Smooth muscle cell (in vitro differentiated cells): ENCODE results near the gene CUL7. TPM values are rescaled to one million over a fixed set of nuclear protein-coding genes. Genes with fewer than 3 reads are reported as not detected.

Experiments
- DNase-seq: peaks from one replicate; lab custom pipeline; 2025; ENCODE audit not compliant: unreplicated experiment; lab: John Stamatoyannopoulos, UW
- H2AFZ ChIP-seq: fragments of 200-600 bp; sonication (generic); 2 replicates; pipeline ENCODE4 v1.6.0; 2016; ENCODE audit warnings: antibody characterized with exemption, low read depth, mild to moderate bottlenecking
- H3F3A ChIP-seq: fragments of 200-600 bp; sonication (generic); 2 replicates; pipeline ENCODE4 v1.6.0; 2017; ENCODE audit warnings: antibody characterized with exemption, low read depth
- H3K27ac ChIP-seq: fragments of 200-600 bp; sonication (generic); 2 replicates; pipeline ENCODE4 v1.5.1; 2016; ENCODE audit warnings: low read depth, mild to moderate bottlenecking
- H3K27me3 ChIP-seq: fragments of 200-600 bp; sonication (generic); 2 replicates; pipeline ENCODE4 v1.6.1; 2016; ENCODE audit warnings: low read depth, mild to moderate bottlenecking
- H3K36me3 ChIP-seq: fragments of 200-600 bp; sonication (generic); 2 replicates; pipeline ENCODE4 v1.5.1; 2016; ENCODE audit warnings: low read depth
- H3K4me1 ChIP-seq: fragments of 200-600 bp; sonication (generic); 2 replicates; pipeline ENCODE4 v1.5.1; 2016; ENCODE audit warnings: low read depth
- H3K4me2 ChIP-seq: fragments of 200-600 bp; sonication (generic); 2 replicates; pipeline ENCODE4 v1.6.0; 2016; ENCODE audit warnings: mild to moderate bottlenecking
- H3K4me3 ChIP-seq: fragments of 200-600 bp; sonication (generic); 2 replicates; pipeline ENCODE4 v1.5.1; 2016; ENCODE audit warnings: mild to moderate bottlenecking
- H3K79me2 ChIP-seq: fragments of 200-600 bp; sonication (generic); 2 replicates; pipeline ENCODE4 v1.6.0; 2016; ENCODE audit warnings: low read depth, mild to moderate bottlenecking
- H3K9ac ChIP-seq: fragments of 200-600 bp; sonication (generic); 2 replicates; pipeline ENCODE4 v1.6.0; 2016; ENCODE audit warnings: low read depth
- H3K9me3 ChIP-seq: fragments of 200-600 bp; sonication (generic); replicated peaks from 2 replicates; pipeline ENCODE4 v1.5.1; 2016; ENCODE audit warnings: low read depth
- H4K20me1 ChIP-seq: fragments of 200-600 bp; sonication (generic); 2 replicates; pipeline ENCODE4 v1.6.0; 2016; ENCODE audit warnings: low read depth
- WGBS: methylation state at CpG from one replicate; pipeline ENCODE4 v1.1.7; 2016; ENCODE audit warnings: low lambda C conversion rate; 5-methylcytosine and 5-hydroxymethylcytosine counted together
- polyA plus RNA-seq: library from polyadenylated mRNA; unstranded; fragments of >200 nt; fragmentation: Nextera tagmentation; extraction: Ambion mirVana; gene quantifications from 2 replicates; pipeline ENCODE4 v1.2.1, GENCODE V29; 2016
- total RNA-seq: library from RNA; depleted of rRNA; stranded (reverse); fragments of >200 nt; gene quantifications from 2 replicates; pipeline ENCODE4 v1.2.3, GENCODE V29; 2014
- TF ChIP-seq, protein P1 (sequence below): fragments of 200-600 bp; sonication (generic); IDR thresholded peaks from 2 replicates; pipeline ENCODE4 v1.5.1; 2017; ENCODE audit warnings: borderline replicate concordance, mild to moderate bottlenecking, antibody characterized with exemption; ENCODE audit not compliant: insufficient read depth, poor library complexity, severe bottlenecking

CUL7 gene
- total and polyA plus RNA-seq, 2 experiments from 2014 or later: 36.9 to 49.6 TPM

DNA sequence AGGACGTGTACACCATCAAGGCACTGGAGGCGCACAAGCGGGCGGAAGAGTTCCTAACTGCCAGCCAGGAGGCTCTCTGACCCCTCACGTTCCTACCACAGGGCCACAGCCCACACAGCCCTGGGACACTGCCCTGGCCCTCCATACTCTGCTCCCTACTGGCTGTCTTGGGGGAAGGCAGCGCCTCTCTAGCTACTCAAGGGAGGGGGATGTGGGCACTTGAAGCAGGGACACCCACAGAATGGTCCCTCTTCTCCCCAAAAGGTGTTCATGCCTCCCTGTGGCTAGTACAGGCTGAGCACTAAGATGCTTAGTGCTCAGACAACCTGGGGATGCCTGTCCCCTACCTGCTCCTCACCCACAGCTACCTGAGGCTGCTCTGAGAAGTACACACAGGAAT is 42.4 kb downstream of the CUL7 start:
- Histone ChIP-seq H3K27ac (no peak overlapping the region), H4K20me1 (peaks cover 10% of the 10 kb centered on the region), H3K4me3 (no peak overlapping the region), H3K4me1 (peaks cover 6% of the 10 kb centered on the region), H3K9ac (no peak overlapping the region), H3K36me3 (no peaks in the 10 kb centered on the region), H3K79me2 (peaks cover 36% of the 10 kb centered on the region), H3K4me2 (no peak overlapping the region), H3K27me3 (no peaks in the 10 kb centered on the region), H3K9me3 (no peaks in the 10 kb centered on the region), H3F3A (no peaks in the 10 kb centered on the region), H2AFZ (no peak overlapping the region)
- DNase-seq: no peak
- WGBS: 96% methylated on average over 6 of the region's 6 CpGs
- TF ChIP-seq, protein P1, sequence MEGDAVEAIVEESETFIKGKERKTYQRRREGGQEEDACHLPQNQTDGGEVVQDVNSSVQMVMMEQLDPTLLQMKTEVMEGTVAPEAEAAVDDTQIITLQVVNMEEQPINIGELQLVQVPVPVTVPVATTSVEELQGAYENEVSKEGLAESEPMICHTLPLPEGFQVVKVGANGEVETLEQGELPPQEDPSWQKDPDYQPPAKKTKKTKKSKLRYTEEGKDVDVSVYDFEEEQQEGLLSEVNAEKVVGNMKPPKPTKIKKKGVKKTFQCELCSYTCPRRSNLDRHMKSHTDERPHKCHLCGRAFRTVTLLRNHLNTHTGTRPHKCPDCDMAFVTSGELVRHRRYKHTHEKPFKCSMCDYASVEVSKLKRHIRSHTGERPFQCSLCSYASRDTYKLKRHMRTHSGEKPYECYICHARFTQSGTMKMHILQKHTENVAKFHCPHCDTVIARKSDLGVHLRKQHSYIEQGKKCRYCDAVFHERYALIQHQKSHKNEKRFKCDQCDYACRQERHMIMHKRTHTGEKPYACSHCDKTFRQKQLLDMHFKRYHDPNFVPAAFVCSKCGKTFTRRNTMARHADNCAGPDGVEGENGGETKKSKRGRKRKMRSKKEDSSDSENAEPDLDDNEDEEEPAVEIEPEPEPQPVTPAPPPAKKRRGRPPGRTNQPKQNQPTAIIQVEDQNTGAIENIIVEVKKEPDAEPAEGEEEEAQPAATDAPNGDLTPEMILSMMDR: no peak

DNA sequence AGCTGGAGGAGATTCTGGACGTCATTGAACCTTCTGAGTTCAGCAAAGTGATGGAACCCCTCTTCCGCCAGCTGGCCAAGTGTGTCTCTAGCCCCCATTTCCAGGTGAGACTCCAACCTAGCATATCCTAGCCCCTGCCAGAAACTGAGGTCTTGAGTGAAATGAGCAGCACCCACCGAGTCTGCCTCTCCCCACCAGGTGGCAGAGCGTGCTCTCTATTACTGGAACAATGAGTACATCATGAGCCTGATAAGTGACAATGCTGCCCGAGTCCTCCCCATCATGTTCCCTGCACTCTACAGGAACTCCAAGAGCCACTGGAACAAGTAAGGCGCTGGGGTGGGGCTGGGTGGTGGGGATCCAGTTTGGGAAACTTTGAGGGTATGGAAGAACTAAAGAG is 44.5 kb downstream of the CUL7 start:
- peaks cover 19% of the 10 kb centered on the region for H3K79me2 ChIP-seq
- no peaks in the 10 kb centered on the region for H3K36me3 ChIP-seq
- no peak overlapping the region for H3K27ac ChIP-seq
- no peaks in the 10 kb centered on the region for H4K20me1 ChIP-seq
- H3K4me2 ChIP-seq: no peak overlapping the region
- H3K9me3 ChIP-seq: no peaks in the 10 kb centered on the region
- H3F3A ChIP-seq: no peaks in the 10 kb centered on the region
- no peak overlapping the region for H2AFZ ChIP-seq
- no peak overlapping the region for H3K9ac ChIP-seq
- peaks cover 6% of the 10 kb centered on the region for H3K4me1 ChIP-seq
- DNase-seq: no peak
- no peak overlapping the region for H3K4me3 ChIP-seq
- 82% methylated on average over 6 of the region's 6 CpGs for WGBS
- no peaks in the 10 kb centered on the region for H3K27me3 ChIP-seq
- TF ChIP-seq, protein P1: peak; percentile 24

DNA sequence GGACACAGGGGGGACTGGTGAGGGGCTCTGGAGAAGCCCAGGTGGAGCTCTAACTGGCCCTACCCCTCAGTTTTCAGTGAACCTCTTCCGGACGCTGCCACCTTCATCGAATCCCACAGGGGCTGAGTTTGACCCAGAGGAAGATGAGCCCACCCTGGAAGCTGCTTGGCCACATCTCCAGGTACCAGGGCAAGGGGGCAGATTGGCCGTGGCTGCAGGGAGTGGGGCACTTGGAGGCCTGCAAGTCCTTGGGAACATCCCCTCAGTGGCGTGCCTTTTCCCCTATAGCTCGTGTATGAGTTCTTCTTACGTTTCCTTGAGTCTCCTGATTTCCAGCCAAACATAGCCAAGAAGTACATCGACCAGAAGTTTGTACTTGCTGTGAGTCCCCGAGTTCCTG is 46.5 kb downstream of the CUL7 start:
- H3K36me3 ChIP-seq: no peaks in the 10 kb centered on the region
- no peak overlapping the region for H3K4me3 ChIP-seq
- no peaks in the 10 kb centered on the region for H3K4me1 ChIP-seq
- no peak overlapping the region for H3K27ac ChIP-seq
- DNase-seq: no peak
- H4K20me1 ChIP-seq: no peaks in the 10 kb centered on the region
- no peaks in the 10 kb centered on the region for H3F3A ChIP-seq
- 94% methylated on average over 9 of the region's 9 CpGs for WGBS
- H3K9me3 ChIP-seq: no peaks in the 10 kb centered on the region
- H3K27me3 ChIP-seq: no peaks in the 10 kb centered on the region
- TF ChIP-seq, protein P1: no peak
- no peak overlapping the region for H3K4me2 ChIP-seq
- H3K9ac ChIP-seq: no peak overlapping the region
- H3K79me2 ChIP-seq: peaks cover 5% of the 10 kb centered on the region
- no peak overlapping the region for H2AFZ ChIP-seq

DNA sequence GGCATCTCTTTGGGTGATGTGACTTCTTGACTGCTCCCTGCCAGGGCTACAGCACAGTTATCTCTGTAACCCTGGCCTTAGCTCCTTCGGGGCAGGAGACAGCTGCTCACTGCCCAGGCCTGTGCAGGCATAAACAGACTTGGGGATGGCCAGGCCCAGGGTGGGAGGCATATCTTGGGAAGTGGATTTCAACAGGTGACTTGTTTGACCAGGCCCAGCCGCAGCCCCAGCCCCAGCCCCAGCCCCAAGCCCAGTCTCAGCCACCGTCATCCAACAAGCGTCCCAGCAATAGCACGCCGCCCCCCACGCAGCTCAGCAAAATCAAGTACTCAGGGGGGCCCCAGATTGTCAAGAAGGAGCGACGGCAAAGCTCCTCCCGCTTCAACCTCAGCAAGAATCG is 47.4 kb downstream of the CUL7 start:
- WGBS: 97% methylated on average over 11 of the region's 11 CpGs
- Histone ChIP-seq H3K27ac (no peak overlapping the region), H3K27me3 (no peaks in the 10 kb centered on the region), H3K79me2 (peaks cover 4% of the 10 kb centered on the region), H3F3A (no peaks in the 10 kb centered on the region), H3K9ac (no peak overlapping the region), H3K36me3 (no peaks in the 10 kb centered on the region), H3K4me3 (no peak overlapping the region), H3K4me2 (no peak overlapping the region), H2AFZ (no peak overlapping the region), H3K9me3 (no peaks in the 10 kb centered on the region), H3K4me1 (no peaks in the 10 kb centered on the region), H4K20me1 (no peaks in the 10 kb centered on the region)
- no peak for DNase-seq
- TF ChIP-seq, protein P1: no peak
